ENCODE measurements around the gene BCL6B.

Gene BCL6B

GRCh38 chr17:7020894-7021664 lies 1.8 kb upstream of the BCL6B start:
- Histone ChIP-seq H3K9ac (ENCODE audit: low read length) (peak overlapping the region; percentile 80), H3K36me3 (ENCODE audit: control insufficient read depth, insufficient read depth, low read length, severe bottlenecking) (no peaks in the 10 kb centered on the region), H3K27me3 (replicated peaks; ENCODE audit: control insufficient read depth, insufficient read depth, low read length) (no peaks in the 10 kb centered on the region), H3K4me3 (ENCODE audit: low read length) (peak overlapping the region; percentile 71), H3K4me1 (ENCODE audit: control insufficient read depth, insufficient read depth, low read length) (peaks cover 50% of the 10 kb centered on the region), H3K9me3 (ENCODE audit: control insufficient read depth, low read length) (no peaks in the 10 kb centered on the region)
- DNase-seq (ENCODE audit: low read depth): no peak

GRCh38 chr17:7021993-7022778 lies 664 bp upstream of the BCL6B start:
- peak; percentile 90 for DNase-seq (ENCODE audit: low read depth)
- Histone ChIP-seq H3K9me3 (ENCODE audit: control insufficient read depth, low read length) (no peaks in the 10 kb centered on the region), H3K27me3 (replicated peaks; ENCODE audit: control insufficient read depth, insufficient read depth, low read length) (no peaks in the 10 kb centered on the region), H3K4me3 (ENCODE audit: low read length) (peak overlapping the region; percentile 71), H3K36me3 (ENCODE audit: control insufficient read depth, insufficient read depth, low read length, severe bottlenecking) (no peaks in the 10 kb centered on the region), H3K4me1 (ENCODE audit: control insufficient read depth, insufficient read depth, low read length) (peaks cover 44% of the 10 kb centered on the region), H3K9ac (ENCODE audit: low read length) (peak overlapping the region; percentile 80)

- Histone ChIP-seq H3K9me3 (ENCODE audit: control insufficient read depth, low read length) (no peaks in the 10 kb centered on the region), H3K4me3 (ENCODE audit: low read length) (peak overlapping the region; percentile 67), H3K36me3 (ENCODE audit: control insufficient read depth, insufficient read depth, low read length, severe bottlenecking) (no peaks in the 10 kb centered on the region), H3K4me1 (ENCODE audit: control insufficient read depth, insufficient read depth, low read length) (peaks cover 29% of the 10 kb centered on the region), H3K27me3 (replicated peaks; ENCODE audit: control insufficient read depth, insufficient read depth, low read length) (no peaks in the 10 kb centered on the region), H3K9ac (ENCODE audit: low read length) (peak overlapping the region; percentile 68)
- DNase-seq (ENCODE audit: low read depth): peak; percentile 55
These were observed 939 bp downstream of the BCL6B start for GRCh38 chr17:7023576-7024401.

- DNase-seq (ENCODE audit: low read depth): no peak
- H3K36me3 ChIP-seq (ENCODE audit: control insufficient read depth, insufficient read depth, low read length, severe bottlenecking): no peaks in the 10 kb centered on the region
- H3K4me1 ChIP-seq (ENCODE audit: control insufficient read depth, insufficient read depth, low read length): peaks cover 23% of the 10 kb centered on the region
- no peaks in the 10 kb centered on the region for H3K9me3 ChIP-seq (ENCODE audit: control insufficient read depth, low read length)
- H3K27me3 ChIP-seq (replicated peaks; ENCODE audit: control insufficient read depth, insufficient read depth, low read length): no peaks in the 10 kb centered on the region
- H3K4me3 ChIP-seq (ENCODE audit: low read length): no peak overlapping the region
- no peak overlapping the region for H3K9ac ChIP-seq (ENCODE audit: low read length)
These were observed 1.5 kb downstream of the BCL6B start for GRCh38 chr17:7024402-7024785.

GRCh38 chr17:7025245-7025644 lies 2.4 kb downstream of the BCL6B start:
- Histone ChIP-seq H3K9me3 (ENCODE audit: control insufficient read depth, low read length) (no peaks in the 10 kb centered on the region), H3K27me3 (replicated peaks; ENCODE audit: control insufficient read depth, insufficient read depth, low read length) (no peaks in the 10 kb centered on the region), H3K9ac (ENCODE audit: low read length) (no peak overlapping the region), H3K36me3 (ENCODE audit: control insufficient read depth, insufficient read depth, low read length, severe bottlenecking) (no peaks in the 10 kb centered on the region), H3K4me1 (ENCODE audit: control insufficient read depth, insufficient read depth, low read length) (peaks cover 16% of the 10 kb centered on the region), H3K4me3 (ENCODE audit: low read length) (no peak overlapping the region)
- no peak for DNase-seq (ENCODE audit: low read depth)

DNA sequence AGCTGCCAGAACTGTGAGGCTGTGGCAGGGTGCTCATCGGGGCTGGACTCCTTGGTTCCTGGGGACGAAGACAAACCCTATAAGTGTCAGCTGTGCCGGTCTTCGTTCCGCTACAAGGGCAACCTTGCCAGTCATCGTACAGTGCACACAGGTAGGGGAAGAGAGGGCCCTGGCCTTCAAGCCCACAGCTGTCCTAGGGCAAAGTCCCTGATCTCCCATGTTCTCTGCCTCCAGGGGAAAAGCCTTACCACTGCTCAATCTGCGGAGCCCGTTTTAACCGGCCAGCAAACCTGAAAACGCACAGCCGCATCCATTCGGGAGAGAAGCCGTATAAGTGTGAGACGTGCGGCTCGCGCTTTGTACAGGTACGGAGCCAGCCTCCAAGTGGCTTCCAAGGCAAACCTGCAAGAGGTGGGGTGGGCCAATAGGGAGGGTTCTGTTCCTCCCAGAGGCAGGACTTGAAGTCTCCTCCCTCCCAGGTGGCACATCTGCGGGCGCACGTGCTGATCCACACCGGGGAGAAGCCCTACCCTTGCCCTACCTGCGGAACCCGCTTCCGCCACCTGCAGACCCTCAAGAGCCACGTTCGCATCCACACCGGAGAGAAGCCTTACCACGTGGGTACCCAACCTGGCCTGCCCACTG lies 3.7 kb downstream of the BCL6B start:
- Histone ChIP-seq H3K27me3 (replicated peaks; ENCODE audit: control insufficient read depth, insufficient read depth, low read length) (no peaks in the 10 kb centered on the region), H3K4me1 (ENCODE audit: control insufficient read depth, insufficient read depth, low read length) (peaks cover 8% of the 10 kb centered on the region), H3K4me3 (ENCODE audit: low read length) (no peak overlapping the region), H3K9ac (ENCODE audit: low read length) (no peak overlapping the region), H3K9me3 (ENCODE audit: control insufficient read depth, low read length) (no peaks in the 10 kb centered on the region), H3K36me3 (ENCODE audit: control insufficient read depth, insufficient read depth, low read length, severe bottlenecking) (no peaks in the 10 kb centered on the region)
- DNase-seq (ENCODE audit: low read depth): no peak

GRCh38 chr17:7027335-7027734 lies 4.5 kb downstream of the BCL6B start:
- no peaks in the 10 kb centered on the region for H3K27me3 ChIP-seq (replicated peaks; ENCODE audit: control insufficient read depth, insufficient read depth, low read length)
- H3K4me3 ChIP-seq (ENCODE audit: low read length): no peak overlapping the region
- H3K9me3 ChIP-seq (ENCODE audit: control insufficient read depth, low read length): no peaks in the 10 kb centered on the region
- H3K9ac ChIP-seq (ENCODE audit: low read length): no peak overlapping the region
- H3K4me1 ChIP-seq (ENCODE audit: control insufficient read depth, insufficient read depth, low read length): peaks cover 5% of the 10 kb centered on the region
- H3K36me3 ChIP-seq (ENCODE audit: control insufficient read depth, insufficient read depth, low read length, severe bottlenecking): no peaks in the 10 kb centered on the region
- no peak for DNase-seq (ENCODE audit: low read depth)

- Histone ChIP-seq H3K27me3 (replicated peaks; ENCODE audit: control insufficient read depth, insufficient read depth, low read length) (no peaks in the 10 kb centered on the region), H3K4me3 (ENCODE audit: low read length) (no peak overlapping the region)
- no peak for DNase-seq (ENCODE audit: low read depth)
These were observed 6.2 kb downstream of the BCL6B start for GRCh38 chr17:7029096-7029495.

DNA sequence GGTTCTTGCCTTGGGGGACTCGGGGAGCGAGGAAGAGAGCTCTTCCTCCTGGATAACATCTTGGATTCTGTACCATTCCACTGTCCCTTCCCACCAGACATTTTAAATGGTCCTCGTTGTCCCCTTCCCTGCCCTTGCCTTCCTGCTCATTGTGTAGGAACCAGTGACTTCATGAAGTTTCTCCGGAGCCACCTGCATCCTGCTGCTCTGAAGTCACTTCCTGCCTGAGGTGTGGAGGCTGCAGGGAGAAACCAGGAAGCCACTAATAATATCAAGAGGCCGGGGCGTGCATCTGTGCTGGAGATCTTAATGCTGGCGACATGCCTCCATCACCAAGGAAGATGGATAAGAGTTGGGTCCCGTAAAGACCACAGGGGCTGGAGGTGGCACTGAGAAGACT lies 6.8 kb downstream of the BCL6B start:
- H3K9me3 ChIP-seq (ENCODE audit: control insufficient read depth, low read length): no peaks in the 10 kb centered on the region
- H3K9ac ChIP-seq (ENCODE audit: low read length): no peak overlapping the region
- H3K4me1 ChIP-seq (ENCODE audit: control insufficient read depth, insufficient read depth, low read length): no peaks in the 10 kb centered on the region
- no peaks in the 10 kb centered on the region for H3K36me3 ChIP-seq (ENCODE audit: control insufficient read depth, insufficient read depth, low read length, severe bottlenecking)
- DNase-seq (ENCODE audit: low read depth): no peak
- no peaks in the 10 kb centered on the region for H3K27me3 ChIP-seq (replicated peaks; ENCODE audit: control insufficient read depth, insufficient read depth, low read length)
- no peak overlapping the region for H3K4me3 ChIP-seq (ENCODE audit: low read length)

More at GRCh38 chr17:7029096-7029495, 6.2 kb downstream of the BCL6B start:
- no peaks in the 10 kb centered on the region for H3K4me1 ChIP-seq (ENCODE audit: control insufficient read depth, insufficient read depth, low read length)
- H3K9ac ChIP-seq (ENCODE audit: low read length): no peak overlapping the region
- no peaks in the 10 kb centered on the region for H3K36me3 ChIP-seq (ENCODE audit: control insufficient read depth, insufficient read depth, low read length, severe bottlenecking)
- no peaks in the 10 kb centered on the region for H3K9me3 ChIP-seq (ENCODE audit: control insufficient read depth, low read length)

DNA sequence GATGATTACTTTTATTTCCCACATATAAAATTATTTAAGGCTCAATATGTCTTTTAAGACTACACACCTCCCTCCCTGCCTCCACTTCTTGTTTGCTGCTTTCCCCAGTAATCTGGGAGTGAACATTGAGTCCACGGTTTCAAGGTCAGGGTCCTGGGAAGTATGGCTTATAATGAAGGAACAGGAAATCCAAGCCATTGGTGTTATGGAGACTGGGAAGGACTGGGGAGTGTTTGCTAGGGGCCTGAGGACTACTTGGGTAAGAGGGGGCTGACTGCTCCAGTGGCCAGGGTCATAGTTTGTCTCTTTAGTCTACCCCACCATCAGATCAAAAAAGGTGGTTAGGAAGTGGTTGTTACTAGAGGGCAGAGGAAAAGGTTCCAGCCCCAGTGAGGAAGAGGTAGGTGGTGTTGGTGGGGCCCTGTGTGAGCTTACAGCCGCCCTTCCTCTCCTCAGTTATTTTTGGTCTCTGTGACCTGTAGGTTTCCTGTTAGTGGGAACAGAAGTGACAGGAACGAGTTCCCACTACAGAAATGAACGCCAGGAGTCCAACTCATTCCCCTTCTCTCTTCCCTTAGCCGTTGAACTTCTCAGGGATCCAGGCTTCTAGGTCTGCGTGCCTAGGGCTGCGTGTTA lies 12.2 kb downstream of the BCL6B start:
- peaks cover 14% of the 10 kb centered on the region for H3K4me1 ChIP-seq (ENCODE audit: control insufficient read depth, insufficient read depth, low read length)

More for the DNA sequence above, 12.2 kb downstream of the BCL6B start:
- H3K36me3 ChIP-seq (ENCODE audit: control insufficient read depth, insufficient read depth, low read length, severe bottlenecking): no peaks in the 10 kb centered on the region
- no peaks in the 10 kb centered on the region for H3K9me3 ChIP-seq (ENCODE audit: control insufficient read depth, low read length)
- H3K27me3 ChIP-seq (replicated peaks; ENCODE audit: control insufficient read depth, insufficient read depth, low read length): no peaks in the 10 kb centered on the region
- H3K4me3 ChIP-seq (ENCODE audit: low read length): peak overlapping the region; percentile 86
- peak overlapping the region; percentile 90 for H3K9ac ChIP-seq (ENCODE audit: low read length)
- no peak for DNase-seq (ENCODE audit: low read depth)

All from adipocyte (in vitro differentiated cells).